ENCODE results near the gene SNX8.
"Not testable (repeated sequence)": the region's sequence is repeated elsewhere in the genome, so short reads cannot be mapped to it uniquely, and the experiment has no call there.

Gene SNX8

DNA sequence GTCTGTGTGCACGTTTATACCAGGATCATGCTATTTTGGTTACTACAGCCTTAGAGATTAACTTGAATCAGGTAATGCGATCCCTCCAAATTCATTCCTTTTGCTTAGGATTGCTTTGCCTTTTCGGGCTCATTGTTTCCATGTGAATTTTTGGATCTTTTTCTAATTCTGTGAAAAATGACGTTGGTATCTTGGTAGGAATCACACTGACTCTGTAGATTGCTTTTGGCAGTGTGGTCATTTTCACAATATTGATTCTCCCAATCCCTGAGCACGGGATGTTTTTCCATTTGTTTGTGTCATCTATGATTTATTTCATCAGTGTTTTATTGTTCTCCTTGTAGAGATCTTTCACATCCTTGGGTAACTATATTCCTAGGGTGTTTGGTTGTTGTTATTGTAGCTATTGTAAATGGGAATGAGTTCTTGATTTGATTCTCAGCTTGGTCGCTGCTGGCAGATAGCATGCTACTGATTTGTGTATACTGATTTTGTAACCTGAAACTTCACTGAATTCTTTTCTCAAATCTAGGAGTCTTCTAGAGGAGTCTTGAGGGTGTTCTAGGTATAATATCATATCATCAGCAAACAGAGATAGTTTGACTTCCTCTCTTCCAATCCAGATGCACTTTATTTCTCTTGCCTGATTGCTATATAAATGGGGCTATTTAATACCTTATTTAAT, 18.2 kb downstream of the SNX8 start:
- DNase-seq (ENCODE audit: low read depth in 2 of 2), result no peak

DNA sequence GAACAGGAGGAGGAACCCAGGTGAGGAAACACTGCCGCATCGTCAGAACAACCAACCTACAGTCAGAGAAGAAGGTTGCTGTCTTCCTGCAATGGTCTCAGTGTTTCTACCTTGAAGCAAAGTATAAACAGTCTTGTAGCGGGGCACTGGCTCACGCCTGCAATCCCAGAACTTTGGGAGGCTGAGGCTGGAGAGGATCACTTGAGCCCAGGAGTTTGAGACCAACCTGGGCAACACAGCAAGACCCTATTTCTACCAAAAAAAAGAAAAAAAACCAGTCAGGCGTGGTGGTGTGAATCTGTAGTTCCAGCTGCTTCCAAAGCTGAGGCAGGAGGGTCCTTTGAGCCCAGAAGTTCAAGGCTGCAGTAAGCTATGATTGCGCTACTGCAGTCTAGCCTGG, 23.4 kb downstream of the SNX8 start:
- DNase-seq (ENCODE audit: low read depth in 2 of 2), result no peak

DNA sequence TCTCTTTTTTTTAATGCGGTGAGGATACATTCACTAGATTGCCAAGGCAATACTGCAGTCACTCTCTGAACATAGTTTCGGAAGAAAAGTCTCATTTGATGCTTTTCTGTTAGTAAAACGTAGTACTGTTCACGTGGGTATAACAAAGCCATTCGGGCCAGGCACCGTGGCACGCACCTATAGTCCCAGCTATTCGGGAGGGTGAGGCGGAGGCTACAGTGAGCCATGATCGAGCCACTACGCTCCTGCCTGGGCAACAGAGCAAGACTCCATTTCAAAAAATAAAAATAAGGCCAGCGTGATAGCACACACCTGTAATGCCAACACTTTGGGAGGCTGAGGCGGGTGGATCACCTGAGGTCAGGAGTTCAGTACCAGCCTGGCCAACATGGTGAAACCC, 24.6 kb downstream of the SNX8 start:
- DNase-seq (ENCODE audit: low read depth in 2 of 2), result no peak

DNA sequence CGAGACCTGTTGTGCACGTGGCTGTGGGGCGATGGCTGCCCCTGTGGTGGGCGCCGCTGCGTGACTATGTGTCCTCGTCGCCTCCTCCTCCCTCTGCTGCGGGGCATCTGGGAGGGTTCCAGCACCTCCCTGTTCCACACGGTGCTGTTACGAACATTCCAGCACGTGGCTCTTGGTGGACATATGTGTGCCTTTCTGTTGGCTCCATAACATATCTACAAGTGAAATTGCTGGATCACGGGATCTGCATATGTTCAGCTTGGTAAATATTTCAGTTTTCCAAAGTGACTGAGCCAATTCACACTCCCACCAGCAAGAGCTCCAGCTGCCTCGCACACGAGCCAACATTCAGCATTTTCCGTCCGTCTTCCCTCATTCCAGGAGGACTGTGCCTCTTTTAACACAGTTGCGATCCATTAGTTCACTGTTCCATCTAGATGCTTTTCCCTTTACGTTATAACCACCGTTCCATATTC, 25.1 kb downstream of the SNX8 start:
- no peak for DNase-seq (ENCODE audit: low read depth in 2 of 2)

DNA sequence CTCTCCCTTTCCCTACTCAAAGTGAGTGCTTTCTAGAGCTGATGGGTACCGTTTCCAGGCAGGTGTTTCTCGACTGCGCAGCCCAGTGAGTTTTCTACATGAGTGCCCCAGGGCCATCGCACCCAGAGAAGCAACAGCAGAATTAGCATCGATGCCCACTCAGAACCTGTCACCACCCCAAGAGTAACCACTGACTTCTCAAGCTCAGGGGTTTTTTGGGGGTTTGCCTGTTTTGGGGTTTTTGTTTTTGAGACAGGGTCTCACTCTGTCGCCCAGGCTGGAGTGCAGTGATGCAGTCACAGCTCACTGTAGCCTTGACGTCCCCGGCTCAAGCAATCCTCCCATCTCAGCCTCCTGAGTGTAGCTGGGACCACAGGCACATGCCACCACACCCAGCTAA, 25.7 kb downstream of the SNX8 start:
- no peak for DNase-seq (ENCODE audit: low read depth in 2 of 2)

DNA sequence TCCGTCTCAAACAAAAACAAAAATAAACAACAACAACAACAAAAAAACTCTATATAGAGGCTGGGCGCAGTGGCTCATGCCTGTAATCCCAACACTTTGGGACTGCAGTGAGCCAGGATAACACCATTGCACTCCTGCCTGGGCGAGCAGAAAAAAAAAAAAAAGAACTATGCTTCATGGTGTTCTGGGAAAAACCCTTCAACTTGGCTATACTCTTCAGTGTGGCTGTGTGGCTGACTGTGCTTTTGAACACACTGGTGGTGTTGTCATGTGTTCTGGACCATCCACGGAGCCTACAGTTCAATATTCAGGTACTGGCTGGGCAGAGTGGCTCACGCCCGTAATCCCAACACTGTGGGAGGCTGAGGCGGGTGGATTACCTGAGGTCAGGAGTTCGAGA, 26.5 kb downstream of the SNX8 start:
- no peak for DNase-seq (ENCODE audit: low read depth in 2 of 2)

DNA sequence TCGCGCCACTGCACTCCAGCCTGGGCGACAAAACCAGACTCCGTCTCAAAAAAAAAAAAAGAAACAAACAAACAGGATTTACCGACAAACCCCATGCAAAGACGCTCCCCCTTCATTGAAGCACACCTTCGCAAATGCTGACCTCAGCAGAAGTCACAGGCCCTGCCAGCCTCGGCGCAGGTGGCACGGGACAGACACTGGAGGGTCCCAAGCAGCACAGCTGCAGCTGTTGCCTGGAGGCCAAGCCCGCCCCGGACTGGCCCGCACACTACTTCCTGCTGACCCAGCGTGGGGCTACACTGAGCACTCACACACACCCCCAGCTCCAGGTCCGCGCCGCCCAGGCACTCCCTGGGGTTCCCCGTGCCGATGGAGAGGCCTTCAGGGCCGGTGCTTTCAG, 31.2 kb downstream of the SNX8 start:
- no peak for DNase-seq (ENCODE audit: low read depth in 2 of 2)

DNA sequence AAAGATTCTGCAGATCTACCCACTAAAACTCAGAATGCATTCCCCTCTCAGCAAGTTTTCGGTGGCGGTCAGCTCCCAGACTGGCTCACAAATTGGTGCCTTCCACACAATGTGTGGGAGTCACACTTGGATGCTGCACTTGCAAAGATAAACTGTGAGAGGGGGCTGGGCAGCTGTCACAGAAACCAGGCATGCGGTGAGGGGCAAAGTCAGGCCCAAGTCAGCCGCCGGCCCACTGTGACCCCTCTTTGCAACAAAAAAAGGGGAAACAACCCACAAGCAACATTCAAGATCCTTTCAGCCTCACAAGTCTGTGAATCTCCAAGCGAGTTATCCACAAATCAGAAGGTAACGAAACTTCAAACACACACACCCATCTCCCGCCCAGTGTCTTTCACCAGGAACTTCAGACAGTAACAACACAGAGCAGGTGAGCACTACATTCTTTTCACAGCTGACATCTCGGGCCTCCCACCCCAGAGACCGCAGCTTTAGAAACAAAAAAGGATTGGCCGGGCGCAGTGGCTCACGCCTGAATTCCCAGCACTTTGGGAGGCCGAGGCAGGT, 32.0 kb downstream of the SNX8 start:
- DNase-seq (ENCODE audit: low read depth in 2 of 2), result no peak

DNA sequence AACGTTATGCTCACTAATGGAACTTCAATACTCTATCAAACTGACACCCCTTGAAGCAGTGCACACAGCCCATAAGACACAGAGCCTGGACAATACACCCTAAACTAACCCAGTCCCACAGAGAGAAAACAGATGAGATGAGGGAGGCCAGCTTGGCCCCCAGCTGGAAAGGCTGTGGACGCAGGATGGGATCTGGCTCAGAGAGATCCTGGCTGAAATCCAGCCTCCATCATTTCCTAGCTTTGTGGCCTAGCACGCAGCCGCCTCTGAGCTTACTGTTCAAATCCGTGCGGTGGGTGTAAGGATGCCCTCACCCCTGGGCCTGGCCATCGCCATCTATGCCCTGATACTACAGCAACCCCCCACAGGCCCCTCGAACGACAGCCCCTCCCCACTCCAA, 32.7 kb downstream of the SNX8 start:
- no peak for DNase-seq (ENCODE audit: low read depth in 2 of 2)

DNA sequence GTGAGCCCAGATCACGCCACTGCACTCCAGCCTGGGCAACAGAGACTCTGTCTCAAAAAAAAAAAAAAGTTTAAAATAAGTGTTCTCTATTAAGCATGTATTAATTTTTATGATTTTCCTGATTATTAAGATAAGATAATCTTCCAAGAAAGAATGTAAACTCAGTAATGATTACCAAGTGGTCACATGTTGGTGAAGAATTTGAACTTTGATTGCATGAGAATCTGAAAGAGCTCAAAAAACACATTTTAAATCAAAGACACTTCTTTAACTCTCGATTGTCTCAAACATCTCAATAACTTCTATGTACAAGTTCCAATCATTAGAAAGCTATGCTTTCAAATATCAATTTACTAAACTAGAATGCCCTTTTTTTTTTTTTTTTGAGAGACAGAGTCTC, 33.8 kb downstream of the SNX8 start:
- DNase-seq (ENCODE audit: low read depth in 2 of 2), result no peak

DNA sequence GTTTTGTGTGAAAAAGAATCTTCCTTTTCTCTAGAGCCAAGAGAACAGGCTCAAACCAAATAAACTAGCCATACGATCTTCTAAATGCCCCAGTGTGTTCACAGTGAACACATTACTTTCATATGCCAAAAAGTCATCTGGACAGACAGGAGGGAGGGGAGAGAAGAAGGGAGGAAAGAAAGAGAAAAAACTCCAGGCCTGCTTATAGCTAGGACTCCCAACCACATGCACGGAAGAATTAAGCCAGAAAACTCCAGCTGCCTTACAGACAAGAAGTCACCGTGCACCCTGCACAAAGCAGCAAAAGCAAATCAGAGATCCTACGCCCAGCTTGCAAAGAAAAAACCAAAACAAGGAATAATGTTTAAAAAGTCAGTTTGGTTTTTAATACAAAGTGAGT, 34.3 kb downstream of the SNX8 start:
- DNase-seq (ENCODE audit: low read depth in 2 of 2), result no peak

DNA sequence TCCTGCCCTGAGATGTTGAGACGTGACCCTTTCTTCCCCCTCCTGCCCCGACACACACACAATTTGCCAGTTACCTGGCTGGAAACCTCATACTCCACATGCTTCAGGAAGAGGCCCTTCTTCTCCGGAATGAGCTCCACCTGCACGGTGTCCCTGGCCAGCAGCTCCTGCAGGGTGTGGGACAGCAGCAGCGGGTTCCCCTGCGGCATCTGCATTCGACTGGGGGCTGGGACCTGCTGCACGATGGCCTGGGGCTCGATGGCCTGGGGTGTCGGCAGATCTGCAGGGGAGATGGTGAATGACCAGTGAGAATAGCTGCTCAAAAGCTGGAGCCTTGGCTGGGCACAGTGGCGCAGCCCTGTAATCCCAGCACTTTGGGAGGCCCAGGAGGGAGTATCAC, 36.2 kb downstream of the SNX8 start:
- no peak for DNase-seq (ENCODE audit: low read depth in 2 of 2)

DNA sequence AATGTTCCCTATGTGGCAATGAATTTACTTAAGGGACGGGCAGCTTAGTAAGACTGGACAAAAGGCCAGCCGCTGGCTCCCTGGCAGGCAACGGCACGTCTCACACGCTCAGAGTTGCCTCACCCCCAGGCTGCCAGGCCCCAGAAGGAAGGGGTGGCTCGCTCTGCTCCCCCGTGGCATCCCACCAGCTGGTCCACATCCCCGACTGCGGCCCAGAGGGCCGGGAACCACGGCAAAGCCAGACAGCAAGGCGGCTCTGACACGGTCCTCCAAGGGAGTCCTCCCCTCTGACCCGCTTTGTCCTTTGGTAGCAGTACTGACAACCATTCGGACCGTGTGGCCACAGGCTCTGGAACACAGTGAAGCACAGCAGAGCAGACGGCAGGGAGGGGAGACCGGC, 38.1 kb downstream of the SNX8 start:
- no peak for DNase-seq (ENCODE audit: low read depth in 2 of 2)

DNA sequence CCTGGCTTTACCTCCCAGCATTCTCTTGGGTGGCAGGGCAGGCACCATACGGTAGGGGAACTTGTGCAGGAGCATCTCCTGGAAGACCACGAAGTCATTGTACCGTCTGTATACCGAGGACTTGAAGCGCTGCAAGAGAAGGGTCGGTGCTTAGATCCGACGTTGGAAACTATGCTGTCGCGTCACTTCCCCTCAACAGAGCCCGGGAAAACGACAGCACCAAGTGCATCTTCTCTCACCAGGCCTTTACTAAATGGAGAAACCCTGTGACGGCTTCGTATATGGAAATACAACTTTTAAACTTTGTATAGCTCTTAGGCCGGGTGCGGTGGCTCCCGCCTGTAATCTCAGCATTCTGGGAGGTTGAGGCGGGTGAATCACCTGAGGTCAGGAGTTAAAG, 39.1 kb downstream of the SNX8 start:
- no peak for DNase-seq (ENCODE audit: low read depth in 2 of 2)

DNA sequence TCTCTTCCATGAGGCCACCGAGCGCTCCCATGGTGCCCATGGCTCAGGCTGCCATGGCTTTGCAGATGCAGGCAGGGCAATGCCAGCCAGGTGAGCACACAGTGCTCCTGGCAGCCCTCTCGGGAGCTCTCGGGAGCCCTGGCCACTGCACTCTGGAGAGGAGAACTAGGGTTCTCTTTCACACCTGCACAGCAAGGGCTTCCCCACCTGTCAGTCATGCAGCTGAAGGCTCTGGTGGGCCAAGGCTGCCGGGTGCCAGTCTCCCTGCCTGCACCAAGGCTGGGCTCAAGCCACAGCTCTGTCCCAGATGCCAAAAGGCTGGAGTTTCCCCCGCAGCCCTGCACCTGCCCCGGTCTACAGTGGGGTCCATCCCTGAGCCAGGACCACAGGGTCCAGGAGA, 39.6 kb downstream of the SNX8 start:
- DNase-seq (ENCODE audit: low read depth in 2 of 2), result no peak

DNA sequence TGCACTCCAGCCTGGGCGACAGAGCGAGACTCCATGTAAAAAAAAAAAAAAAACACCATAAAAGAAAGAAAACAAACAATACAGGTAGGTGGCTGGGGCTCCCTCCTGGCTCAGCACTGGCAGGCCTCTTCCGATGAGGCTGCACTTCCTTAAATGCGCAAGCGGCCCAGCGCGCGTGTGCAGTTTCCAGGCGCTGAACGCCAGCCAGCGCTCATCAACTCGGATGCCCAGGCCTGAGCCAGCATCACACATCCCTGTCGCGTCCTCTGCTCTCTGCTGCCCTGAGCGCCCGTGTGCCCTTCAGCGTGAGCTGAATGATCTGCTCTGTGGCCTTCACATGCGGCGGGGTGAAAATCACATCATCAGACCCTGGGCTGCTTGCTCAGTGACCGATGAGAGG, 40.4 kb downstream of the SNX8 start:
- DNase-seq (ENCODE audit: low read depth in 2 of 2), result no peak

DNA sequence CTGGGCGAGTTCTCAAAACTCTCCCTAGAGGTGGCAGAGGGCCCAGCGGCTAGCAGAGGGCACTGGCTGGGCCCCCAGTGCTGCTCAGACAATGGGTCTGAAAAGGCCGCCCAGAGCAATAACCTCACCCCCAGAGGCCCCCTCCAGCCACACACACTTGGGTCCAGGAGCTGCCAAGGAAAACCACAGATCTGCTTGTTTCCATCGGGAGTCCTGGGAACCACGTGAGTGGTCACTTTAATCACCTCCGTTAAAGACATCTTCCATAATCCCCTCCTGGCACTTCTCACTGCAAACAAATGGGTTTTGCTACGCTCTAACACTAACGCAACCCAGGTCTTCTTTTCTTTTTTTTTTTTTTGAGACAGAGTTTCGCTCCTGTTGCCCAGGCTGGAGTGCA, 42.2 kb downstream of the SNX8 start:
- no peak for DNase-seq (ENCODE audit: low read depth in 2 of 2)

DNA sequence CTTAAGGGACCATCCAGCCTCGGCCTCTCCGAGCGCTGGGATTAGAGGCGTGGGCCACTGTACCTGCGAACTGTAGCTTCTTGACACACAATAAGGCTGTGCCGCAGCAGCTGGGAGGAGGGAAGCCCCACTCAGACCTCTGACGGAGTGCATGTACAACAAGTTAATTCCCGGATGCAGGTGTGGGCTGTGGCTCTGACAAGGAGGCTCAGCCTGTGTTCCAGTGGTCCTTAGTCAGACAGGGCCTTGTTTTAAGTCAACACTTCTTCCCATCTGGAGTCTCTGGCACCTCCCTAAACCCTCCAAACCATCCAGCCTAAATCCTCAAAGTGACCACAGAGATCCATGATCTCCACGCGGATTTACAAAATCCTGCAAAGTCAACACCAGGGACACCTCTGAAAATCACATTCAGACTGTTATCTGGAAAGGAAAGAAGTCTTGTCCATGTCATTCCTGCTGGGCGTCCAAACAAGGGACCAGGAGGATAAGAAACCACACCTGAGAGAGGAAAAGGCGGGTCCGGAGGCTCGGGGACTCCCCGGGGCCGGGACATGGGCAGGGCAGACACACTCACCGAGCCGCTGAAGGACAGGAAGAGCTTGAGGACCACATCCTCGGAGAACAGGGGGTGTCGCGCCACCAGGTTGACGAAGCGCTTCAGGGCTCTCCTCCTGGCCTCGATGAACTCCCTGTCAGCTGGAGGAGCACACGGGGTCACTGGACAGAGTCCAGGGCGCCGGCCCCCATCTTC, 42.8 kb downstream of the SNX8 start:
- no peak for DNase-seq (ENCODE audit: low read depth in 2 of 2)

DNA sequence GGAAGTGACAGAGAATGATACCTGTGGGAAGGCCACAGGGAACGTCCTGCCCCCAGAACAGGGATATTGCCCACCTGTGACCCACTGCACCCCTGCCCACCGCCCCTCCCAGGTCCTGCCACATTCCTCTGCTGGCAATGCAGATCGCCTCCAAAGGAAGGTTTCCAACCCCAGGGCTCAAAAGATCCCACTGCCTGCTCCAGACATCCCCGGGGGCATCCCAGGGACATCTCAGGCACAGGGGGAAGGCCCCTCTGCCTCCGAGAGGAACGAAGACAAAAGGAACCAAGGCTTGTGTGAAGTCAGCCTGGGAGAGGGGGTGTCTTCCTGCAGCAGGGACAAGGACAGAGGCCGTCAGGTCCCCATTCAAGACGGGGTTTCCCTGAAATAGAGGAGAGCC, 43.7 kb downstream of the SNX8 start:
- no peak for DNase-seq (ENCODE audit: low read depth in 2 of 2)

DNA sequence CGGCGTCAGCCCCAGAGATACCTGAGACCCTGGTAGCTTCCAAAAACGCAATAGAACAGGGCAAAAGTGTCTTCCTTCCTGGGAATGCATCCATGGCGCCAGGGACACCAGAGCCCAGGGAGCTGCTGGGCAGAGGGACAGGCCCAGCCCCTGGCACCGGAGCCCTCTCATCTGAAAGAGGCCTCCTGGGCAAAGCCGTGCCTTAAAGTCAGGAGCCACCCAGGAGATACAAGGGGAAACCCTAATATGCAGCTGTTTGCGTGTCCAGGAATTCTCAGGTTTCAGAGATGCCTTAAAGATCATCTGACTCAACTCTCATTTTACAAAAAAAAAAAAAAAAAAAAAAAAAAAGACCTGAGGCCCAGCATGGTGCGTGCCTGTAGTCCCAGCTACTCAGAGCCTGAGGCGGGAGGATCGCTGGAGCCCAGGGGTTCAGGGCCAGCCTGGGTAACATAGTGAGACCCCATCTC, 44.2 kb downstream of the SNX8 start:
- no peak for DNase-seq (ENCODE audit: low read depth in 2 of 2)

DNA sequence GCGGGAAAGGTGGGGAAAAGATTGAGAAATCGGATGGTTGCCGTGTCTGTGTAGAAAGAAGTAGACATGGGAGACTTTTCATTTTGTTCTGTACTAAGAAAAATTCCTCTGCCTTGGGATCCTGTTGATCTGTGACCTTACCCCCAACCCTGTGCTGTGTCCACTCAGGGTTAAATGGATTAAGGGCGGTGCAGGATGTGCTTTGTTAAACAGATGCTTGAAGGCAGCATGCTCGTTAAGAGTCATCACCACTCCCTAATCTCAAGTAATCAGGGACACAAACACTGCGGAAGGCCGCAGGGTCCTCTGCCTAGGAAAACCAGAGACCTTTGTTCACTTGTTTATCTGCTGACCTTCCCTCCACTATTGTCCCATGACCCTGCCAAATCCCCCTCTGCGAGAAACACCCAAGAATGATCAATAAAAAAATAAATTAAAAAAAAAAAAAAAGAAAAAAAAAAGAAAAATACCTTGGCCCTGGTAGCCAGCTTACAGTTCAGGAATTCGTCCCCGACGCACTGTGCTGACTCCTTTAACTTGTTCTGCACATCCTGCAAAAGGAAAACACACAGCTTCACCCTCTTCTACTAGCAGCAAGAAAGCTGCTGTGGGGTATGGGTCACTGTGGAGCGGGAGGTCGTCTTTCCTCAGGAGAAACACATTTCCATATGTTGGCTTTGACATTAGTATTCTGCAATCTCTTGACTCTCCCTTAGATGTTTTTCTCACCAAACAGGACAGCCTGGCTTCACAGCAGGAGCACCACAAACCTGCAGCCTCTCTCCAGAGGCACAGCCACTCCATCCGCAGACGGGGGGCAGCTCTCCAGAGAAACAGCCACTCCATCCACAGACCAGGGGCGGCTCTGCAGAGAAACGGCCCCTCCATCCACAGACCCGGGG, 44.9 kb downstream of the SNX8 start:
- DNase-seq (ENCODE audit: low read depth in 2 of 2), result not testable (repeated sequence)

DNA sequence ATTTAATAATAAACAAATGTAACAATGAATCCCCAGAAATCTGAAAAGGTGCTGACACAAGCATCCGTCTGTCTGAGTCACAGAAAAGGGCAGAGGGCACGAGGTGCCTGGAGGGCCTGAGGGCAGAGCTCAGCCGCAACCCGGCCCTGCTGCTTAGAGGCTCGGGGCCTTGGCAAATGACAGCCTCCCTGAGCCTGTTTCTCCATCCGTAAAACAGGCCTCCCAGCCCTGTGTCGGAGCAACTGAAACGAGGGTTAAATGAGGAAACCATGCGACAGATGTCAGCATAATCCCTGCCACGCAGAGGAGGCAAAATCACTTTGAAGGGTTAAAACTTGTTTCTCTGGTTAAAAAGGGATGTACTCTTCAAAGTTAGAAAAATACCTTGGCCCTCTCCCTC, 47.3 kb downstream of the SNX8 start:
- no peak for DNase-seq (ENCODE audit: low read depth in 2 of 2)

Measured in activated CD4-positive, alpha-beta T cell treated with anti-CD3 and anti-CD28 coated beads for 24 hours (primary cell).